Caco-2 (cell line): ENCODE measurements around the gene GNAQ. TPM values are rescaled to one million over a fixed set of nuclear protein-coding genes. Genes with fewer than 3 reads are reported as not detected.
A peak's percentile ranks its signal among the peaks of the same experiment; 100 is the strongest.

ENCODE experiments used
- BruUV-seq: library from RNA; stranded (reverse); fragments of 400-500 nt; replicated peaks from 2 replicates; lab custom pipeline; 2021; lab: Mats Ljungman, UMichigan
- CTCF ChIA-PET: fragments of 300-600 bp; sonication (Branson Sonifier 250); formaldehyde crosslinking; loops from one replicate; lab custom pipeline; 2022; ENCODE audit warnings: antibody characterized with exemption; lab: Charles Lee
- POLR2A ChIA-PET: fragments of 300-600 bp; sonication (Branson Sonifier 250); formaldehyde crosslinking; loops from one replicate; lab custom pipeline; 2022; ENCODE audit warnings: antibody characterized with exemption; lab: Charles Lee
- DNase-seq, 2 experiments: peaks; one replicate each; pipeline versions ENCODE4 v3.0.0 to v3.0.0-alpha.2; 2020 to 2022
- H3K27me3 ChIP-seq: replicated peaks from 2 replicates; pipeline ENCODE4 v1.6.0; 2011; ENCODE audit warnings: low read length; ENCODE audit not compliant: control insufficient read depth, insufficient read depth
- H3K36me3 ChIP-seq: 2 replicates; pipeline ENCODE4 v1.5.1; 2011; ENCODE audit warnings: low read length; ENCODE audit not compliant: control insufficient read depth, insufficient read depth
- H3K4me1 ChIP-seq: fragments of 250-450 bp; sonication (Bioruptor Pico); 2 replicates; pipeline ENCODE4 v1.5.1; 2020; ENCODE audit warnings: mild to moderate bottlenecking
- H3K4me3 ChIP-seq: 2 replicates; pipeline ENCODE4 v1.5.1; 2011; ENCODE audit warnings: low read depth, mild to moderate bottlenecking, control low read depth, low read length
- H3K9me3 ChIP-seq: fragments of 250-450 bp; sonication (Bioruptor Pico); 2 replicates; pipeline ENCODE4 v1.5.1; 2020; ENCODE audit warnings: mild to moderate bottlenecking, moderate library complexity
- H3K27ac Mint-ChIP-seq: one replicate; pipeline ENCODE4 v1.8.0; 2022; ENCODE audit warnings: mixed read lengths; ENCODE audit not compliant: unreplicated experiment
- H3K27me3 Mint-ChIP-seq: one replicate; pipeline ENCODE4 v1.8.0; 2022; ENCODE audit warnings: mixed read lengths; ENCODE audit not compliant: insufficient read depth, unreplicated experiment
- H3K36me3 Mint-ChIP-seq: one replicate; pipeline ENCODE4 v1.8.0; 2022; ENCODE audit warnings: mild to moderate bottlenecking, mixed read lengths; ENCODE audit not compliant: insufficient read depth, unreplicated experiment
- H3K4me1 Mint-ChIP-seq: one replicate; pipeline ENCODE4 v1.8.0; 2022; ENCODE audit warnings: low read depth, mixed read lengths; ENCODE audit not compliant: unreplicated experiment
- H3K4me3 Mint-ChIP-seq: one replicate; pipeline ENCODE4 v1.8.0; 2022; ENCODE audit warnings: mild to moderate bottlenecking, moderate library complexity, mixed read lengths; ENCODE audit not compliant: unreplicated experiment
- H3K9me3 Mint-ChIP-seq: one replicate; pipeline ENCODE4 v1.8.0; 2022; ENCODE audit warnings: mixed read lengths; ENCODE audit not compliant: unreplicated experiment
- intact Hi-C: fragments of 100-400 bp; cut with micrococcal nuclease; formaldehyde crosslinking; loops from one replicate; pipeline ENCODE4 v1.10.0; 2022; ENCODE audit not compliant: unreplicated experiment
- total RNA-seq: library from RNA; stranded (reverse); gene quantifications from 2 replicates; pipeline ENCODE4 v1.2.3, GENCODE V29; 2022
- TF ChIP-seq, protein P1 (sequence below), 2 experiments: fragments of 200-600 bp in 1 of 2; IDR thresholded peaks; 1 replicate in 1 of 2; 2 replicates in 1 of 2; pipeline versions ENCODE4 v1.5.1 to v1.8.0; 2011 to 2022; ENCODE audit warnings: antibody characterized with exemption in 1 of 2, control low read depth in 1 of 2, inconsistent platforms in 1 of 2, low read depth in 1 of 2, low read length in 1 of 2, mild to moderate bottlenecking in 1 of 2, moderate library complexity in 1 of 2; ENCODE audit not compliant: insufficient read depth in 1 of 2, severe bottlenecking in 1 of 2, unreplicated experiment in 1 of 2

GNAQ gene
- total RNA-seq, 1 experiment from 2014 or later: 10.1 TPM

DNA sequence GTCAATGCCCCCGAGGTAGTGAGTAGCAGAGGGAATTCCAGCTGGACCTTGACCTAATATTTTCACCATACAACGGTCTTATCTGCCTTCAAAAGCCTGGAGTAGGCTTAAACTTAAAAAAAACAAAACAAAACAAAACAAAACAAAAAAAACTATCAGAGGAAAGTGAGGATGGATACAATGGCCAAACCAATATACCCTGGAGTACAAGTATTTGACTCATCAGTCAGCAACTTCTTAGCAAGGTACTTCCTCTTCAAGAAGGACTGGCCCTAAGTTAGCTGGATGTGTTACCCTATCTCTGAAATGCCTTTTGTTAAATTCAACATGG lies 222.9 kb downstream of the GNAQ start:
- no TSS peak for BruUV-seq
- Mint-ChIP-seq H3K36me3 (no peaks in the 10 kb centered on the region), H3K4me3 (no peak overlapping the region), H3K27ac (no peak overlapping the region), H3K4me1 (peaks cover 6% of the 10 kb centered on the region), H3K9me3 (no peaks in the 10 kb centered on the region), H3K27me3 (no peaks in the 10 kb centered on the region)
- POLR2A ChIA-PET: no interaction called here
- CTCF ChIA-PET: no interaction called here
- H3K9me3 ChIP-seq: no peaks in the 10 kb centered on the region
- DNase-seq: peak; percentile 2 to 26
- H3K36me3 ChIP-seq: no peaks in the 10 kb centered on the region
- intact Hi-C loops: no loop called here
- H3K4me3 ChIP-seq: no peak overlapping the region
- H3K4me1 ChIP-seq: peaks cover 27% of the 10 kb centered on the region
- H3K27me3 ChIP-seq: no peaks in the 10 kb centered on the region
- TF ChIP-seq, protein P1, sequence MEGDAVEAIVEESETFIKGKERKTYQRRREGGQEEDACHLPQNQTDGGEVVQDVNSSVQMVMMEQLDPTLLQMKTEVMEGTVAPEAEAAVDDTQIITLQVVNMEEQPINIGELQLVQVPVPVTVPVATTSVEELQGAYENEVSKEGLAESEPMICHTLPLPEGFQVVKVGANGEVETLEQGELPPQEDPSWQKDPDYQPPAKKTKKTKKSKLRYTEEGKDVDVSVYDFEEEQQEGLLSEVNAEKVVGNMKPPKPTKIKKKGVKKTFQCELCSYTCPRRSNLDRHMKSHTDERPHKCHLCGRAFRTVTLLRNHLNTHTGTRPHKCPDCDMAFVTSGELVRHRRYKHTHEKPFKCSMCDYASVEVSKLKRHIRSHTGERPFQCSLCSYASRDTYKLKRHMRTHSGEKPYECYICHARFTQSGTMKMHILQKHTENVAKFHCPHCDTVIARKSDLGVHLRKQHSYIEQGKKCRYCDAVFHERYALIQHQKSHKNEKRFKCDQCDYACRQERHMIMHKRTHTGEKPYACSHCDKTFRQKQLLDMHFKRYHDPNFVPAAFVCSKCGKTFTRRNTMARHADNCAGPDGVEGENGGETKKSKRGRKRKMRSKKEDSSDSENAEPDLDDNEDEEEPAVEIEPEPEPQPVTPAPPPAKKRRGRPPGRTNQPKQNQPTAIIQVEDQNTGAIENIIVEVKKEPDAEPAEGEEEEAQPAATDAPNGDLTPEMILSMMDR (IDR thresholded peaks at IDR 0.05; ENCODE audit: insufficient read depth in 1 of 2, low read depth in 1 of 2, low read length in 1 of 2, severe bottlenecking in 1 of 2, unreplicated experiment in 1 of 2): no peak

GRCh38 chr9:77807846-77808750 lies 223.5 kb downstream of the GNAQ start:
- Histone ChIP-seq H3K36me3 (no peaks in the 10 kb centered on the region), H3K4me3 (no peak overlapping the region), H3K4me1 (peaks cover 27% of the 10 kb centered on the region), H3K9me3 (no peaks in the 10 kb centered on the region), H3K27me3 (no peaks in the 10 kb centered on the region)
- Mint-ChIP-seq H3K36me3 (no peaks in the 10 kb centered on the region), H3K27me3 (no peaks in the 10 kb centered on the region), H3K4me3 (peak overlapping the region; percentile 24), H3K4me1 (peaks cover 6% of the 10 kb centered on the region), H3K9me3 (no peaks in the 10 kb centered on the region), H3K27ac (no peak overlapping the region)
- intact Hi-C loops: no loop called here
- BruUV-seq: no TSS peak
- ChIA-PET POLR2A (no interaction called here), CTCF (no interaction called here)
- DNase-seq: peak; percentile 12 to 27
- TF ChIP-seq, protein P1 (IDR thresholded peaks at IDR 0.05; ENCODE audit: insufficient read depth in 1 of 2, low read depth in 1 of 2, low read length in 1 of 2, severe bottlenecking in 1 of 2, unreplicated experiment in 1 of 2): no peak

- Mint-ChIP-seq H3K36me3 (no peaks in the 10 kb centered on the region), H3K4me3 (no peak overlapping the region), H3K27ac (no peak overlapping the region), H3K9me3 (no peaks in the 10 kb centered on the region), H3K4me1 (peaks cover 6% of the 10 kb centered on the region), H3K27me3 (no peaks in the 10 kb centered on the region)
- H3K4me3 ChIP-seq: no peak overlapping the region
- H3K9me3 ChIP-seq: no peaks in the 10 kb centered on the region
- CTCF ChIA-PET: no interaction called here
- DNase-seq: no peak
- POLR2A ChIA-PET: no interaction called here
- TF ChIP-seq, protein P1 (IDR thresholded peaks at IDR 0.05; ENCODE audit: insufficient read depth in 1 of 2, low read depth in 1 of 2, low read length in 1 of 2, severe bottlenecking in 1 of 2, unreplicated experiment in 1 of 2): no peak
- peaks cover 27% of the 10 kb centered on the region for H3K4me1 ChIP-seq
- H3K27me3 ChIP-seq: no peaks in the 10 kb centered on the region
- no peaks in the 10 kb centered on the region for H3K36me3 ChIP-seq
- intact Hi-C loops: no loop called here
- BruUV-seq: no TSS peak
Observed at GRCh38 chr9:77807281-77807683, 224.3 kb downstream of the GNAQ start.
